RWPE2 (cell line): ENCODE measurements around the gene PLPP4.
A peak's percentile ranks its signal among the peaks of the same experiment; 100 is the strongest.

ENCODE experiments used
- ATAC-seq: fragments of 200-7000 bp; cut with Tn5 transposase; 3 replicates; pipeline ENCODE4 v1.9.1; 2021; ENCODE audit warnings: low read depth
- DNase-seq: peaks from one replicate; pipeline ENCODE4 v3.0.0-alpha.2; 2020; ENCODE audit warnings: low spot score
- H3K27ac ChIP-seq: fragments of 450-650 bp; 2 replicates; pipeline ENCODE4 v1.5.1; 2017; ENCODE audit warnings: mild to moderate bottlenecking; ENCODE audit not compliant: poor library complexity, severe bottlenecking
- H3K27me3 ChIP-seq: fragments of 250-450 bp; sonication (Bioruptor Pico); 2 replicates; pipeline ENCODE4 v1.5.1; 2021; ENCODE audit warnings: mild to moderate bottlenecking, moderate library complexity; ENCODE audit not compliant: insufficient read depth, poor library complexity, severe bottlenecking
- H3K36me3 ChIP-seq: fragments of 250-450 bp; sonication (Bioruptor Pico); 2 replicates; pipeline ENCODE4 v1.5.1; 2020; ENCODE audit warnings: low read depth, mild to moderate bottlenecking, moderate library complexity
- H3K4me1 ChIP-seq: fragments of 250-450 bp; sonication (Bioruptor Pico); 2 replicates; pipeline ENCODE4 v1.5.1; 2021; ENCODE audit warnings: mild to moderate bottlenecking, moderate library complexity; ENCODE audit not compliant: insufficient read depth, poor library complexity, severe bottlenecking
- H3K4me3 ChIP-seq: fragments of 250-450 bp; sonication (Bioruptor Pico); 2 replicates; pipeline ENCODE4 v1.5.1; 2021; ENCODE audit warnings: mild to moderate bottlenecking, moderate library complexity; ENCODE audit not compliant: severe bottlenecking
- H3K9me3 ChIP-seq: fragments of 250-450 bp; sonication (Bioruptor Pico); 2 replicates; pipeline ENCODE4 v1.5.1; 2021; ENCODE audit warnings: mild to moderate bottlenecking, moderate library complexity; ENCODE audit not compliant: severe bottlenecking
- TF ChIP-seq, protein P1 (sequence below): fragments of 450-650 bp; IDR thresholded peaks from one replicate; pipeline ENCODE4 v1.5.1; 2017; ENCODE audit warnings: mild to moderate bottlenecking, moderate library complexity; ENCODE audit not compliant: poor library complexity, severe bottlenecking

The PLPP4 gene

DNA sequence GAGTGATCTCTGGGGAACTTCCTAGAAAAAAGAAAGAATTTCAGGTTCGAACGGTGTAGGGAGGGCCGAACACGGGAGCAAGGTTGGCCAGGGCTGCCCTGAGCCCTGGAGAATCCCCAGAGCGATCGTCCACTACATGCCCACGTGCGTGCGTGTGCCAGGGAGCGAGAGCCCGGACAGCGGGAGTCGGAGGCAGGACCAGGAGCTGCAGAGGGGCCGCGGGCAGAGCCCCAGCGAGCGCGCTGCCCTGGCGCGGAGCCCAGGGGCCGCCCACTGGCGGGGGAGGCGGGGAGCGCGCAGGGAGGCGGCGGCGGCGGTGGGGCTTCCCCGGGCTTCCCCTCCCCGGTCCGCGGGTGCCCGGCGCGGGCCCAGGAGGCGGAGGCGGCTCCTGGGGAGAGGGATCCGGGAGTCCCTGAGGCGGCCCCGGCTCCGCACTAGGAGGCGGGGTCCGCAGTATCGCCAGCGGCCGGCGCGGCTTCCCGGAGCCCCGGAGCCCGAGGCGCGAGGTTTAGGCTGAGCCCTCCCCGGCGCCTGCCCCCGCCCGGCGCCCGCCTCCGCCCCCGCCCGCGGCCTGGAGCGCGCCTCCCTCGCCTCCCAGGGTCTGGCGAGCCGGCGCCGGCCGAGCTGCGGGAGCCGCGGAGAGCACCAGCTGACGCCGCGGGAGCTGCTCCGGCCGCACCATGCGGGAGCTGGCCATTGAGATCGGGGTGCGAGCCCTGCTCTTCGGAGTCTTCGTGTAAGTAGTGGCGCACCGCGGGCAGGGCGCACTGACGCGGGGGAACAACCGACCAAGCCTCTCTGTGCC, at the start of gene PLPP4:
PLPP4 (plus strand) TSS at position 602 of the 805 bp plus-strand sequence; CDS start at position 681, 79 bp downstream.
- H3K27ac ChIP-seq, result no peak within 1 kb of the TSS
- ATAC-seq (peak; percentile 59), DNase-seq (no peak)
- H3K27me3 ChIP-seq, result peaks cover 4% of the 10 kb centered on the region
- no peaks in the 10 kb centered on the region for H3K36me3 ChIP-seq
- peaks cover 11% of the 10 kb centered on the region for H3K4me1 ChIP-seq
- peak within 1 kb of the TSS; percentile 49 for H3K4me3 ChIP-seq
- TF ChIP-seq, protein P1, sequence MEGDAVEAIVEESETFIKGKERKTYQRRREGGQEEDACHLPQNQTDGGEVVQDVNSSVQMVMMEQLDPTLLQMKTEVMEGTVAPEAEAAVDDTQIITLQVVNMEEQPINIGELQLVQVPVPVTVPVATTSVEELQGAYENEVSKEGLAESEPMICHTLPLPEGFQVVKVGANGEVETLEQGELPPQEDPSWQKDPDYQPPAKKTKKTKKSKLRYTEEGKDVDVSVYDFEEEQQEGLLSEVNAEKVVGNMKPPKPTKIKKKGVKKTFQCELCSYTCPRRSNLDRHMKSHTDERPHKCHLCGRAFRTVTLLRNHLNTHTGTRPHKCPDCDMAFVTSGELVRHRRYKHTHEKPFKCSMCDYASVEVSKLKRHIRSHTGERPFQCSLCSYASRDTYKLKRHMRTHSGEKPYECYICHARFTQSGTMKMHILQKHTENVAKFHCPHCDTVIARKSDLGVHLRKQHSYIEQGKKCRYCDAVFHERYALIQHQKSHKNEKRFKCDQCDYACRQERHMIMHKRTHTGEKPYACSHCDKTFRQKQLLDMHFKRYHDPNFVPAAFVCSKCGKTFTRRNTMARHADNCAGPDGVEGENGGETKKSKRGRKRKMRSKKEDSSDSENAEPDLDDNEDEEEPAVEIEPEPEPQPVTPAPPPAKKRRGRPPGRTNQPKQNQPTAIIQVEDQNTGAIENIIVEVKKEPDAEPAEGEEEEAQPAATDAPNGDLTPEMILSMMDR, result no peak
- H3K9me3 ChIP-seq, result no peaks in the 10 kb centered on the region

DNA sequence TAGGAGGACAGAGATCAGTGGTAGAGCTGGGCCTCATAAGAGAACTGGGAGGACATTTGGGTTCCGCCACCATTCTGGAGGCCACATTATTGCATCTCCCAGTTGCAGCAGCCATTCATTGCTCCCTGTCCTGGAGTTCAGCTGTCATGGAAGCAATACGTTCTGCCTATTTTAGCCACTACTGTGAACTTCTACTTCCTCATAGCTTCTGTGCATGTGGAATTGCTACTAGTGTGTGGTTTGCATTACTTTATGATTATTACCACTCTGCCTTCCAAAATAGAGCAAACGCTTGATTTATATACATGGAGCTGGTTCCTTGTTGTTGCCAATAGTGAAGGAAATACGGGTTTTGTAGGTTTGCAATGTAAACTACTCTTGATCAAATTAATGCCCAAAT, 47.2 kb upstream of the PLPP4 start:
- no peak overlapping the region for H3K27ac ChIP-seq
- no peak for DNase-seq
- no peak overlapping the region for H3K4me3 ChIP-seq
- TF ChIP-seq, protein P1, result no peak
- no peaks in the 10 kb centered on the region for H3K9me3 ChIP-seq
- no peaks in the 10 kb centered on the region for H3K4me1 ChIP-seq
- no peaks in the 10 kb centered on the region for H3K27me3 ChIP-seq
- ATAC-seq, result no peak
- H3K36me3 ChIP-seq, result no peaks in the 10 kb centered on the region

DNA sequence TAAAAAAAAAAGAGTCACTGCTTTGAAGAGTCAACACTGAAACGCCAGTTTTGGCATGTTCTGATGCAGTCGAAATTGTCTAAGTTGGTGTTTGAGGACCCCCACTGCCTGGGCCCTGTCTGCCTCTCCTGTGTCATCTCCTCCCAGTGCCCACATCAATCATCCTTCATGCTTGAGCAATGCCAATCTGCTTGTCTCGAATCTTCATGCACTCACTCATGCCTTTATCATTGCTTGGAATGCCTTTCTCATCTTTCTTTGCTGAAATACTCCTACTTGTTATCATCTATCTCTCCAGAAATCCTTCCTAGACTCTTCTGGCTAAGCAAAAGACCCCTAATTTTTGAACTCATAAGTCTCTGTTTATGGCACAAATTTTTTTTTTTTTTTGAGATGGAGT, 42.1 kb upstream of the PLPP4 start:
- Histone ChIP-seq H3K27ac (no peak overlapping the region), H3K27me3 (no peaks in the 10 kb centered on the region), H3K36me3 (no peaks in the 10 kb centered on the region), H3K4me1 (peaks cover 9% of the 10 kb centered on the region), H3K9me3 (no peaks in the 10 kb centered on the region), H3K4me3 (no peak overlapping the region)
- TF ChIP-seq, protein P1, result no peak
- no peak for DNase-seq
- ATAC-seq, result no peak

DNA sequence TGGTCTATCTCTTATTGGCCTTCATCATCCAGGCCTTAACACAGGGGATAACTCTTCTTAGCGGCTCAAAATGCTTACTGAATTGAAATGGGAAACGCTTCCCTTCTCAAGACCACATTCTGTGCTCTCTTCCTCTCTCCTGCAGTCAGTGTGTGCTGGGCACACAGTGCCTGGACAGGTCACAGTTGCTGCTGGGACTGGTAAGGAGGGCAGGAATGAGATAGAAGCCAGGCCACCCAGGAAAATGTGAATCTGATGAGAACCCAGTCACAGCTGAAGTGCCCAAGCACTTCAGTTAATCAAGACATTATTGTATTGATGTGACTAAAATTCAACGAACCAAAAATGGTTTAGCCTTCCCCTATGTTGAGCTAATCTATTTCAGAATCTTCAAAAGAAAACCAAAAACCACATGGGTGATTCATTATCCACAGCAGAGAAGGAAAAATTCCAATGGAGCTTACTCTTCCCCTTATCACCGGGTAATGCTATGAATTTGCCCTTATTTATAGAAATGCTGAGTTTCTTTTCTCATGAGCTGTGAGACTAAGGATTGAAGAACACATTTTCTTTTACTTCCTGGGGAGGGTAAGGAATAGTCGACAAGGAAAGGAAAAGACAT, 41.2 kb upstream of the PLPP4 start:
- Histone ChIP-seq H3K9me3 (no peaks in the 10 kb centered on the region), H3K4me3 (no peak overlapping the region), H3K27ac (peak overlapping the region; percentile 36), H3K27me3 (no peaks in the 10 kb centered on the region), H3K36me3 (no peaks in the 10 kb centered on the region), H3K4me1 (peaks cover 9% of the 10 kb centered on the region)
- ATAC-seq (peak; percentile 92), DNase-seq (no peak)
- TF ChIP-seq, protein P1, result no peak

DNA sequence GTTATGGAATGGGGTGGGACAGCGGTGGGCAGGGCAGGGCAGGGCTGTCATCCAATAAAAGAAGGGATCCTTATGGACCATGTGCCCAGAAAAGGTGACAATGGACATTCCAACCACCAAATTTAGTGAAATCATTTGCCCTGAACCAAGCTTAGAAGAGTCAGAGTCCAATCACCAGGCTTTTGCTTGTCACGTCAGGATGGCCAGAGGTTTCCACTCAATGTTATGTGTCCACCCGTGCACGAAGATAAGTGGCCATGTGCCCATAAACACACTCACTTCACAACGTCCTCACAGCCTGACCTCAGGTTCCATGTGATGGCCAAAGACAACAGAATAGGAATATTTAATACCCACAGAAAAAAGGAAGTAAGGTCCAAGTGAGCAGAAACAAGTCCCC, 36.6 kb upstream of the PLPP4 start:
- H3K36me3 ChIP-seq, result no peaks in the 10 kb centered on the region
- H3K27ac ChIP-seq, result no peak overlapping the region
- ATAC-seq, result no peak
- no peak overlapping the region for H3K4me3 ChIP-seq
- TF ChIP-seq, protein P1, result no peak
- no peaks in the 10 kb centered on the region for H3K27me3 ChIP-seq
- DNase-seq, result no peak
- no peaks in the 10 kb centered on the region for H3K9me3 ChIP-seq
- H3K4me1 ChIP-seq, result peaks cover 16% of the 10 kb centered on the region
